Activated T-cell treated with anti-CD3 and anti-CD28 coated beads, Interleukin-2, amount 50 U/mL, for 72 hours (primary cell): ENCODE data around the gene CNGA1. TPM values are rescaled to one million over a fixed set of nuclear protein-coding genes. Genes with fewer than 3 reads are reported as not detected.

Experiments used
- ATAC-seq, 2 donors: fragments of 150-1000 bp; cut with Tn5 transposase; replicated peaks in 1 of 2; 2 replicates each; pipeline ENCODE4 v1.10.0; 2021; ENCODE audit warnings: moderate library complexity in 2 of 2, mild to moderate bottlenecking in 1 of 2
- DNase-seq, 2 donors: peaks; one replicate each; pipeline ENCODE4 v3.0.0; 2021 to 2022; ENCODE audit warnings: mixed read lengths in 1 of 2
- H3K27ac Mint-ChIP-seq: one replicate; pipeline ENCODE4 v1.8.0; 2022; ENCODE audit warnings: mild to moderate bottlenecking, moderate library complexity, mixed read lengths
- H3K27me3 Mint-ChIP-seq: one replicate; pipeline ENCODE4 v1.8.0; 2022; ENCODE audit warnings: low read depth, mixed read lengths
- H3K36me3 Mint-ChIP-seq, 2 donors: one replicate each; pipeline ENCODE4 v1.8.0; 2022; ENCODE audit warnings: mixed read lengths in 2 of 2, mild to moderate bottlenecking in 1 of 2; ENCODE audit not compliant: insufficient read depth in 2 of 2
- H3K4me1 Mint-ChIP-seq: one replicate; pipeline ENCODE4 v1.8.0; 2022; ENCODE audit warnings: low read depth, mixed read lengths
- H3K4me3 Mint-ChIP-seq, 2 donors: one replicate each; pipeline ENCODE4 v1.8.0; 2022; ENCODE audit warnings: mild to moderate bottlenecking in 2 of 2, mixed read lengths in 2 of 2, moderate library complexity in 2 of 2
- H3K9me3 Mint-ChIP-seq, 2 donors: one replicate each; pipeline ENCODE4 v1.8.0; 2022; ENCODE audit warnings: mixed read lengths in 2 of 2
- total RNA-seq, 2 donors: library from RNA; stranded (reverse); gene quantifications; one replicate each; pipeline ENCODE4 v1.2.3, GENCODE V29; 2022

CNGA1 gene
- total RNA-seq, 2 donors from 2014 or later = 0.32 TPM; not detected in 1

DNA sequence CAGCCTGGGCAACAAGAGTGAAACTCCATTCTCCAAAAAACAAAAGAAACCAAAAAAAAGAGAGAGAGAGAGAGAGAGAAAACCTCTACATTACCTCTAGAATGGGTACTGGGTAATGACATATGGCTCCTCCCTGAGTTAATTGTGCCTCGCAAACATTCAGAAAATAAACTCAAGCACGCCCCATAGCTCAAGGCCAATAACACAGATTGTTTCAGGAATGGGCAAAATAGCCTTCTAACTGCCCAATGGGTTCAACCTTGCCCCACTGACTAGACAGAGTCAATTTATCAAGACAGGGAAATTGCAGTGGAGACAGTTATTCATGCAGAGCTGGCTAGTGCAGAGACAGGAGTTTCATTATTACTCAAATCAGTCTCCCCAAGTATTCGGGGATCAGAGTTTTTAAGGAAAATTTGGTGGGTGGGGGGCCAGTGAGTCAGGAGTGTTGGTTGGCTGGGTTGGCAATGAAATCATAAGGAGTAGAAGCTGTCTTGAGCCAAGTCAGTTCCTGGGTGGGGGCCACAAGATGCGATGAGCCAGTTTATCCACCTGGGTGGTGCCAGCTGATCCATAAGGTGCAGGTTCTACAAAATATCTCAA is 25.2 kb upstream of the CNGA1 start:
- H3K36me3 Mint-ChIP-seq = peaks cover 2 to 3% of the 10 kb centered on the region in 2 donors
- DNase-seq (peak in 1 of 2 donors; percentile 30), ATAC-seq (peak; percentile 64 to 68)
- no peak overlapping the region for H3K4me3 Mint-ChIP-seq
- peaks cover 70% of the 10 kb centered on the region for H3K4me1 Mint-ChIP-seq
- no peak overlapping the region for H3K27ac Mint-ChIP-seq
- peaks cover 26% of the 10 kb centered on the region for H3K27me3 Mint-ChIP-seq
- peaks cover 0 to 2% of the 10 kb centered on the region in 2 donors for H3K9me3 Mint-ChIP-seq

DNA sequence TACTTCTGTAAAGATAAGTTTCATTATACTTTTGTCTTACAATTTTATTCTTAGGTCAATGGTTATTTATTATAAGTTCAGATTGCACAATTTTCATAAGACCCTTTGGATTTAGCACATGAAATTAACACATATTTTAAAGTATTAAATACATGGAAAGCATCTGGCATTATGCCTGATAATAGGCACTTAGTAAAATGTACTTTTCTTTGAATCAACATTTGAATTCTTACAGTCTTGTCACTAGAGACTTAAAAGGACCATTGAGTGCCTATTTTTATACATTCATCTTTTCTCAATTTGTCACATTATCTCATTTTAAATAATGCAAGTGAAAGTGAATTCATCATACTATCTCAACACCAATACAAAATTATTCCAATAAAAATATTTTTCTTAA is 23.1 kb upstream of the CNGA1 start:
- H3K4me1 Mint-ChIP-seq = peaks cover 70% of the 10 kb centered on the region
- DNase-seq = no peak
- peaks cover 19% of the 10 kb centered on the region for H3K27me3 Mint-ChIP-seq
- no peak for ATAC-seq
- peaks cover 6 to 9% of the 10 kb centered on the region in 2 donors for H3K36me3 Mint-ChIP-seq
- H3K27ac Mint-ChIP-seq = no peak overlapping the region
- peaks cover 0 to 5% of the 10 kb centered on the region in 2 donors for H3K9me3 Mint-ChIP-seq
- H3K4me3 Mint-ChIP-seq = no peak overlapping the region

DNA sequence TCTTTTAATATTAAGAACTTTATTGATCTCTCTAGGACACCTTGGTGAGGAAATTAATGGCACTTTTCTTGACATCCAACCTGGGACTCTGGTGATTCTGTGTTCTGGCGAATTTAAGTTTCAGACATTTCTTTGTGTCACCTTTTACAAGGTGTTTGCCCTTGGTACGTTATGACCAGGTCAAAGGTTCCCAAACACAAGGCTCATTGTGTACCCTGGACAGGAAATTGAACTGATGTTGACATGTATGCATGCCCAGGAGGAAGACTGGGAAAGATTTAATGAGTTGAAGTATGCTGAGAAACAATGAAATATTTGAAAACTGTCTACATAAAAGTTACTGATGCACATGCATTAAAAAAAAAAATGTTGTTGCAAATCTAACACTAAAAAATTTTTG is 22.2 kb upstream of the CNGA1 start:
- Mint-ChIP-seq H3K4me1 (peaks cover 70% of the 10 kb centered on the region), H3K4me3 (no peak overlapping the region), H3K36me3 (peaks cover 6 to 9% of the 10 kb centered on the region in 2 donors), H3K27ac (no peak overlapping the region), H3K27me3 (peaks cover 20% of the 10 kb centered on the region), H3K9me3 (peaks cover 0 to 5% of the 10 kb centered on the region in 2 donors)
- DNase-seq (no peak), ATAC-seq (no peak)

DNA sequence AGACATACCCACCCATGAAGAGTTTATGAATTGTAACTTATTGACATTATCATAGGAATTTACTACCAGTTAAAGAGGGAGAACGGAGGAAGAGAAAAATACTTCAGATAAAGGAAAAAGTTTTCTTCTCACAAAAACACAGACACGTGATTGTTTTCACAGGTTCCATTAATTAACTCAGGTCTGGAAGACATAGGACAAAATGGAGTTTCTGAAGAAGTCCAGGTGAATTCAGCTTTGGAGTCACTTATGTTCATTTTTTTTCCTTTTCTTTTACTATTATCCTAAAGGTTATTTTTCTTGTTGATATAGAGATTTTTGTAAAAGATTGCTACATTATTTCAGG is 20.6 kb upstream of the CNGA1 start:
- H3K4me3 Mint-ChIP-seq = no peak overlapping the region
- peaks cover 63% of the 10 kb centered on the region for H3K4me1 Mint-ChIP-seq
- DNase-seq = no peak
- no peak overlapping the region for H3K27ac Mint-ChIP-seq
- H3K9me3 Mint-ChIP-seq = peaks cover 0 to 5% of the 10 kb centered on the region in 2 donors
- ATAC-seq = no peak
- peaks cover 17% of the 10 kb centered on the region for H3K27me3 Mint-ChIP-seq
- H3K36me3 Mint-ChIP-seq = peaks cover 6 to 9% of the 10 kb centered on the region in 2 donors

DNA sequence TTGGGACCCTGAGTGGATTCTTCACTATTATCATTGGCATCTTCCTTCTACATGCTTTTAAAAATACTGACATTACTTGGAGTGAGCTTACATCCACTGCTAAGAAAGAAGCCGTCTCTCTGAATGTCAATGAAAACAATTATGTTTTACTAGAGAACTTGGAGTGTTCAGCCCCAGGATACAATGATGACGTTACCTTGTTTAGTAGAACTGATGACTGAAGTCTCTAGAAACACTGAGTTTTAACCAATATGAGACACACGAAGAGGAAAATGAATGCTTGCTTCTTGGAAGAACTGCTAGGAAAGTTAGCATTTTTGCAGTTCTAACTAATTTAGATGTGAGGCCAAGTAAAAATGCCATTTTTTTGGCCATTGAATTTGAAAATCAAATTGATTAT is 19.5 kb upstream of the CNGA1 start:
- peak overlapping the region; percentile 27 to 82 for H3K4me3 Mint-ChIP-seq
- H3K4me1 Mint-ChIP-seq = peaks cover 55% of the 10 kb centered on the region
- ATAC-seq = peak; percentile 52 to 65
- H3K9me3 Mint-ChIP-seq = peaks cover 0 to 5% of the 10 kb centered on the region in 2 donors
- DNase-seq = no peak
- H3K36me3 Mint-ChIP-seq = peaks cover 6 to 9% of the 10 kb centered on the region in 2 donors
- peaks cover 11% of the 10 kb centered on the region for H3K27me3 Mint-ChIP-seq
- peak overlapping the region; percentile 80 for H3K27ac Mint-ChIP-seq

DNA sequence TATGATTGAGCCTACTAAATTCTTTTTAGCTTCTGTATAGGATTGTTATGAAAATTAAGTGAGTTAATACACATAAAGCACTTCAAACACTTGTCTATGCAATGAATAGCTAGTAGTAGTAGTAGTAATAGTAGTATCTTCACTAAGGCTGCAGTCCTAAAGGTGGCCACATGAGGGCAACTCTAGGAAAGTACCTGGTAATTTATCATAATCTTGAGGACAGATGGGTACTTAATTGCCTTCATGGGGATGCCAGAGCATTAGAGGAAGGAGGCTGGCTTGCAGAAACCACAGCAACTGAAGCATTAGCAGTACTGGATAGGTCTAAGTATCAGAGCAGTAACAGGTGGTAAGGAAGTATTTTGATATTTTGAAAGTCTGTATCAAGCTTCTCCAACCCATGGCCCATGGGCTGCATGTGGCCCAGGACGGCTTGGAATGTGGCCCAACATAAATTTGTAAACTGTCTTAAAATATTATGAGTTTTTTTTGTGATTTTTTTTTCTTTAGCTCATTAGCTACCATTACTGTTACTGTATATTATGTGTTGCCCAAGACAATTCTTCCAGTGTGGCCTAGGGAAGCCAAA is 17.4 kb upstream of the CNGA1 start:
- no peak overlapping the region for H3K4me3 Mint-ChIP-seq
- DNase-seq (peak; percentile 54 to 68), ATAC-seq (peak; percentile 27 to 37)
- H3K27me3 Mint-ChIP-seq = peaks cover 11% of the 10 kb centered on the region
- H3K27ac Mint-ChIP-seq = no peak overlapping the region
- H3K9me3 Mint-ChIP-seq = peaks cover 0 to 5% of the 10 kb centered on the region in 2 donors
- peaks cover 6 to 9% of the 10 kb centered on the region in 2 donors for H3K36me3 Mint-ChIP-seq
- peaks cover 55% of the 10 kb centered on the region for H3K4me1 Mint-ChIP-seq

DNA sequence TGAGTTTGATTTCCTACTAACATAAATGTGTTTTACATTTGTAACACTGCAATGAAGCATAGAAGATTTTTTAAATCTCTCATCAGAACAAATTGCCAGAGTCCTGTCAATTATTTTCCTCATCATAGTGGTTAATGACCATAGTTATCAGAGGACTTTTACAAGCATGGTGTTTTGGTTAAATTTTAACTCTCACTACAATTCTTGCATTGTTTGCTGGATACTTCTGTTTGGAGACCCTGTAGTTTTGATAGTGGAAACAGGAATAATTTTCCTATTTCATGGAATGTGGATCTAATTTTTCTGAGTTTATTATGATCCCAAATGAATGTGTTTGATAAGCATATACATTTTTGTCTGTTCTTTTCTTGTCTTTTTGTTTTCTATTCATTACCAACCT is 16.9 kb upstream of the CNGA1 start:
- no peak for ATAC-seq
- Mint-ChIP-seq H3K27ac (no peak overlapping the region), H3K9me3 (peaks cover 0 to 5% of the 10 kb centered on the region in 2 donors), H3K4me1 (peaks cover 60% of the 10 kb centered on the region), H3K36me3 (peaks cover 6 to 9% of the 10 kb centered on the region in 2 donors), H3K27me3 (peaks cover 11% of the 10 kb centered on the region), H3K4me3 (no peak overlapping the region)
- DNase-seq = no peak

DNA sequence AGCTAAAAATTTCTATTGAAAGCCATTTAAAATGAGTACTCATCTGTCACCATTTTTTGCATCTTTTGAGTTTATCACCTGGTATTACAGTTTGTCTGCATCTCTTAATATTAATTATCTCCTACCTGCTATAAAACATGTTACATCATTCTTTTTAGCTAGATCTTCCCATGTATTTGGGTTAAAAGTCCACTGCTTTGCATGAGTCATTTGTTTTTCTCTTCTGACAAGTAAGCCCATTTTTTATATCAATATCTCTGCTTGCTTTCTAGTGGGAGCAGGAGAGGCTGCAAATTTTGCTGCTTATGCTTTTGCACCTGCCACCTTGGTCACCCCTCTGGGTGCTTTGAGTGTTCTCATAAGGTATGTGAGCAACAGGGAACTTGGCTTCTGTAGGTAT is 16.2 kb upstream of the CNGA1 start:
- H3K4me3 Mint-ChIP-seq = no peak overlapping the region
- ATAC-seq (no peak), DNase-seq (no peak)
- no peak overlapping the region for H3K27ac Mint-ChIP-seq
- H3K4me1 Mint-ChIP-seq = peaks cover 67% of the 10 kb centered on the region
- peaks cover 7 to 9% of the 10 kb centered on the region in 2 donors for H3K36me3 Mint-ChIP-seq
- H3K27me3 Mint-ChIP-seq = peaks cover 11% of the 10 kb centered on the region
- H3K9me3 Mint-ChIP-seq = peaks cover 0 to 5% of the 10 kb centered on the region in 2 donors

DNA sequence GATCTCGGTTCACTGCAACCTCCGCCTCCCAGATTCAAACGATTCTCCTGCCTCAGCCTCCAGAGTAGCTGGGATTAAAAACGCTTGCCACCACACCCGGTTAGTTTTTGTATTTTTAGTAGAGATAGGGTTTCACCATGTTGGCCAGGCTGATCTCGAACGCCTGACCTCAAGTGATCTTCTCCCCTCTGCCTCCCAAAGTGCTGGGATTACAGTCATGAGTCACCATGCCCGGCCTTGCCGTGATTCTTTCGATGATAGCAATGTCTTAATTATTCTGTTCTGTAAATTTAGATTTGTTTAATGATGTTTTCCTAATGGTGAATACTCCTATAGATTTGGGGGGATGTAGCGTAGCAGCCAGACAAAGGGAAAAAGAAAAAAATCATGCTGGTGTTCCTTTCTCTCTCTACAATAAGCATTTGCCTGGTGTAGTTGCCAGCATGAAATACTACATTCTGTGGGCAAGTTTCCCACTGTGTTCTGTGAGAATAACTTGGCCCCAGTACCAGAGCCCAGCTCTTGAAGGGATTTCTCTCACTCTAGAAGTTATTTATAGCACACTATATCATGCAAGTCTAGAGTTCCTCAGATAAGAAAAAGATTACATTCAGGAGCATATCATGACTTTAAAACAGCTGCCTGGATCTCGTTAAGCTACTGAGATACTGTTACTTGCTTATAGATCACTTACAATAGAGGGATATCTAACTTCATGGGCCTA is 15.5 kb upstream of the CNGA1 start:
- H3K36me3 Mint-ChIP-seq = peaks cover 6 to 8% of the 10 kb centered on the region in 2 donors
- ATAC-seq (no peak), DNase-seq (no peak)
- H3K4me3 Mint-ChIP-seq = no peak overlapping the region
- H3K27ac Mint-ChIP-seq = no peak overlapping the region
- peaks cover 11% of the 10 kb centered on the region for H3K27me3 Mint-ChIP-seq
- peaks cover 71% of the 10 kb centered on the region for H3K4me1 Mint-ChIP-seq
- peaks cover 0 to 3% of the 10 kb centered on the region in 2 donors for H3K9me3 Mint-ChIP-seq

DNA sequence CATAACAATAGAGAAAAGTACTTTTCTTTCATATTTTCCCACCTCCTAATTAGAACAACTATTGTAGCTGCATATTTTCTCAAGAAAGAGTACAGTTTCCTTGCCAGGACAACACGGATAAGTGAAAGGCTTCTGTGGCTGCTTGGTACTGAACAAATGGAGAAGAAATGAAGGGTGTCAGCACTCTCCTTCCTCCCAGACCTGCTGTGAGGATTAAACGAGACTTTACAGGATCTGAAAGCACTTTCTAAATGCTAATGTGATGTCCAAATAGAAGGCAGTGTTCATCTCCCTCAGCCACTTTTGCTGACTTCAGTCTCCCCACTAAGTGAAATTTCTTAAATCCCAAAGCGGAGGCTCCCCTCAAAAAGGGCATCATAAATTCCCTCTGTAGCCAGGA is 14.0 kb upstream of the CNGA1 start:
- H3K4me1 Mint-ChIP-seq = peaks cover 57% of the 10 kb centered on the region
- H3K27ac Mint-ChIP-seq = no peak overlapping the region
- H3K9me3 Mint-ChIP-seq = no peaks in the 10 kb centered on the region
- DNase-seq (no peak), ATAC-seq (no peak)
- H3K36me3 Mint-ChIP-seq = peaks cover 0 to 3% of the 10 kb centered on the region in 2 donors
- H3K27me3 Mint-ChIP-seq = peaks cover 16% of the 10 kb centered on the region
- H3K4me3 Mint-ChIP-seq = no peak overlapping the region

DNA sequence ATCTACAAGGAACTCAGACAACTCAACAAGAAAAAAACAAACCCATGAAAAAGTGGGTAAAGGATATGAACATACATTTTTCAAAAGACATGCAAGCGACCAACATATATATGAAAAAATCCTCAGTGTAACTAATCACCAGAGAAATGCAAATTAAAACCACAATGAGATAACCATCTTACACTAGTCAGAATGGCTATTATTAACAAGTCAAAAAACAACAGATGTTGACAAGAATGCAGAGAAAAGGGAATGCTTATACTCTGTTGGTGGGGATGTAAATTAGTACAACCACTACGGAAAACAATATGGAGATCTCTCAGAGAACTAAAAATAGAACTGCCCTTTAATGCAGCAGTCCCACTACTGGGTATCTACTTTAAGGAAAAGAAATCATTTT is 12.2 kb upstream of the CNGA1 start:
- DNase-seq = no peak
- H3K4me1 Mint-ChIP-seq = peaks cover 39% of the 10 kb centered on the region
- no peak overlapping the region for H3K4me3 Mint-ChIP-seq
- peaks cover 0 to 3% of the 10 kb centered on the region in 2 donors for H3K36me3 Mint-ChIP-seq
- ATAC-seq = no peak
- peaks cover 23% of the 10 kb centered on the region for H3K27me3 Mint-ChIP-seq
- H3K9me3 Mint-ChIP-seq = no peaks in the 10 kb centered on the region
- H3K27ac Mint-ChIP-seq = no peak overlapping the region

DNA sequence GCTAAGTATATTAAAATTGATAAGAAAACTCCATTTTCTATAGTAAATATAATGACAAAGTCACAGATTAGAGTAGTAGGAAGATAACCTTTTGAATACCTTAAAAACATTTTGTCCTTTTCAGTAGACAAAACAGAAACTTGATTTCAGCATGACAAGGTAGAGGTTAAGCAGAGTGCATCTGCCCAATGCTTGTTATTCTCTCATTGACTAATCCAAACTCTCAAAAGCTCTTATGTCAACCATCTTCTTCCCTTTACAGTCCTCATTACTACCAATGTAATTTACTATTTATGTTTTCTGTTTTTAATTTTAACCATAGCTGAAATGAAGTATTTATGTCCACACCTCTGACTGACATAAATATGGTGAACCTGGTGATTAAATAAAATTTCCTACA is 11.2 kb upstream of the CNGA1 start:
- peaks cover 32% of the 10 kb centered on the region for H3K4me1 Mint-ChIP-seq
- ATAC-seq (peak; percentile 88 to 96), DNase-seq (no peak)
- no peak overlapping the region for H3K27ac Mint-ChIP-seq
- H3K36me3 Mint-ChIP-seq = peaks cover 0 to 3% of the 10 kb centered on the region in 2 donors
- H3K27me3 Mint-ChIP-seq = peaks cover 21% of the 10 kb centered on the region
- no peaks in the 10 kb centered on the region for H3K9me3 Mint-ChIP-seq
- peak overlapping the region in 1 of 2 donors; percentile 58 for H3K4me3 Mint-ChIP-seq

DNA sequence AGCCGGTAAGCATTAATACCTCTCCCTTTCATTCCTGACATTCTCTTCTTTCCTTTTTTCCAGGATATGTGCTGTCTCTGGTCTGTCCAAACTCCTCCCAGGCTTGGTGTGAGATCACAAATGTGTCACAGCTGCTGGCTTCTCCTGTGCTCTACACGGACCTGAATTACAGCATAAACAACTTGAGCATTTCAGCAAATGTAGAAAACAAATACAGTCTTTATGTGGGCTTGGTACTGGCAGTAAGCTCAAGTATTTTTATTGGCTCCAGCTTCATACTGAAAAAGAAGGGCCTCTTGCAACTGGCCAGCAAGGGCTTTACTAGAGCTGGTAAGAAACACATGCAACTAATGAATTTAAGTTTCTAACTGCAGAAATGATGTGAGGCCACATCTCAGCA is 8.5 kb upstream of the CNGA1 start:
- Mint-ChIP-seq H3K4me1 (peaks cover 41% of the 10 kb centered on the region), H3K9me3 (peaks cover 0 to 2% of the 10 kb centered on the region in 2 donors), H3K27me3 (peaks cover 34% of the 10 kb centered on the region), H3K27ac (no peak overlapping the region), H3K36me3 (peaks cover 0 to 6% of the 10 kb centered on the region in 2 donors), H3K4me3 (no peak overlapping the region)
- DNase-seq = no peak
- ATAC-seq = no peak
